ENCODE results near the gene VSIG10L2.

Gene VSIG10L2

DNA sequence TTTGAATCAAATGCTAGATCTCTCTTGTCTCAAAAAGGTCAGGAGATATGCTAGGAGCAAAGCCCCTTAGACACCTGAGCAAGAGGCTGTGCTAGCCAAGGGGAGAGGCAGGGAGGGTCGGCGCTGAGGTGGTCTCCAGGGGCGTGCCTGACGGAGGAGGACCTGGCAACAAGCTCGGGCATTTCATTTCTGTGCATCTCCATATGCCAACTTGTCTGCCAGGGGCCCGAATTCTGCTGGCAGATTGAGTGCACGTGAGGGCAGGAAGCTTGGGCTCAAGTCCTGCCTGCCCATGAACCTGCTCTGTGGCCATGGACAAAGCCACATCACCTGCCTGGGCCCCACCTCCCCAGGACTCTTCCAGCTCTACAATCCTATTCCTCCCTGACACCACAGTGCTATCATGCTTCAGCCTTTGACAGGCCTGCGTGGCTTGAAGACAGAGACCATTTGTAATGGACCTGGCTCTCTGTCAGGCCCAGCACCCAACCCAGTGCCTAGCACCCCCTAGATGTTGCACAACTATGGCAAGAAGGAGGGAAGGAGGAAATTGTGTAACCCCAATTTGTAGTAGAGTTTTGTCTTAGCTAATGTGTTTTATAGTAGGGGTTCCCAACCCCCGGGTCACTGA, 16.3 kb upstream of the VSIG10L2 start:
- DNase-seq (ENCODE audit: low read depth): no peak
- H3K4me3 ChIP-seq (ENCODE audit: control insufficient read depth, low read depth, low read length): no peak overlapping the region
- TF ChIP-seq, protein P1, sequence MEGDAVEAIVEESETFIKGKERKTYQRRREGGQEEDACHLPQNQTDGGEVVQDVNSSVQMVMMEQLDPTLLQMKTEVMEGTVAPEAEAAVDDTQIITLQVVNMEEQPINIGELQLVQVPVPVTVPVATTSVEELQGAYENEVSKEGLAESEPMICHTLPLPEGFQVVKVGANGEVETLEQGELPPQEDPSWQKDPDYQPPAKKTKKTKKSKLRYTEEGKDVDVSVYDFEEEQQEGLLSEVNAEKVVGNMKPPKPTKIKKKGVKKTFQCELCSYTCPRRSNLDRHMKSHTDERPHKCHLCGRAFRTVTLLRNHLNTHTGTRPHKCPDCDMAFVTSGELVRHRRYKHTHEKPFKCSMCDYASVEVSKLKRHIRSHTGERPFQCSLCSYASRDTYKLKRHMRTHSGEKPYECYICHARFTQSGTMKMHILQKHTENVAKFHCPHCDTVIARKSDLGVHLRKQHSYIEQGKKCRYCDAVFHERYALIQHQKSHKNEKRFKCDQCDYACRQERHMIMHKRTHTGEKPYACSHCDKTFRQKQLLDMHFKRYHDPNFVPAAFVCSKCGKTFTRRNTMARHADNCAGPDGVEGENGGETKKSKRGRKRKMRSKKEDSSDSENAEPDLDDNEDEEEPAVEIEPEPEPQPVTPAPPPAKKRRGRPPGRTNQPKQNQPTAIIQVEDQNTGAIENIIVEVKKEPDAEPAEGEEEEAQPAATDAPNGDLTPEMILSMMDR (IDR thresholded peaks at IDR 0.05; ENCODE audit: control insufficient read depth, insufficient read depth, low read depth, low read length, missing control alignments): no peak

DNA sequence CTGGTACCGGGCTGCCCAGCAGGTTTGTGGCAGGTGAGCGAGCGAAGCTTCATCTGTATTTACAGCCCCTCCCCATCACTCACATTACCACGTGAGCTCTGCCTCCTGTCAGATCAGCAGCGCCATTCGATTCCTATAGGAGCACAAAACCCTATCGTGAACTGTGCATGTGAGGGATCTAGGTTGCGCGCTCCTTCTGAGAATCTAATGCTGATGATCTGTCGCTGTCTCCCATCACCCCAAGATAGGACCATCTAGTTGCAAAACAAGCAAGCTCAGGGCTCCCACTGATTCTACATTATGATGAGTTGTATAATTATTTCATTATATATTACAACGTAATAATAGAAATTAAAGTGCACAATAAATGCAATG, 15.8 kb upstream of the VSIG10L2 start:
- H3K4me3 ChIP-seq (ENCODE audit: control insufficient read depth, low read depth, low read length): no peak overlapping the region
- DNase-seq (ENCODE audit: low read depth): no peak
- TF ChIP-seq, protein P1 (IDR thresholded peaks at IDR 0.05; ENCODE audit: control insufficient read depth, insufficient read depth, low read depth, low read length, missing control alignments): no peak

DNA sequence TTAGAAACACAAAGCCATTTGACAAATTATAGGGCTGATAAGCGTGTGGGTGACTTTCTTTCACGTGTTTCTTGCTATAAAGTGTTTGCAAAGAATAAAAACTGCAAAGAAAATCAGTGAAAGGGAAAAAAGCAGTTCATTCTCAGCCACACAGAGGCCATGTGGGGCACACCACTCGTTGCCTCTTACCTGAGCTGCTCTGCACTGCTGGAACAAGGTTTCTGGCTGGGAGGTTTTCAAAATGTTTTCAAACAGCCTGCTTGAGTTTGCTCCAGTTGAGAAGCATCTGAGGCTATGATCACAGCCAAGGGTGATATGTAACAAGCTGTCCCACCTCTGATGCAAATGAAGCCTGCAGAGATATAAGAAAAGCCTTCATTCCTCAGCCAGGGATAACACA, 14.7 kb upstream of the VSIG10L2 start:
- H3K4me3 ChIP-seq (ENCODE audit: control insufficient read depth, low read depth, low read length): no peak overlapping the region
- DNase-seq (ENCODE audit: low read depth): no peak
- TF ChIP-seq, protein P1 (IDR thresholded peaks at IDR 0.05; ENCODE audit: control insufficient read depth, insufficient read depth, low read depth, low read length, missing control alignments): no peak

DNA sequence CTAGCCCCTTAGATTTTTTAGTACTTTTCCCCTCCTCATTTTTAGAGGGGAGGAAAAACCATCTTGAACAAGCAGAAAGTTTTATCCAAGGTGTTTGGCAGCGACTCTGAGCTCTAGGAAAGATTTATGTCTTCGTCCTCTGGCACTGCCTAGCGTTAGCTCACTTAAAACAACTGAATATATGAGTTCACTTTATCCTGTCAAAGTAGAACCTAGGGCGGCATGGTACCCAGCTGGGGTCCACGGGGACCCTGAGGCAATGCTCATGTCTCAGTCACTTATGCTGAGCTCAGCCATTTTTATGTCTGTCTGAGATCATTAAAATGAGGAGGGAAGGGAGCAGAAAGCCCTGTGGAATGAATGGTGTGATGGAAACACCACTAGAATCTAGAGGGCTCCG, 14.2 kb upstream of the VSIG10L2 start:
- DNase-seq (ENCODE audit: low read depth): no peak
- H3K4me3 ChIP-seq (ENCODE audit: control insufficient read depth, low read depth, low read length): no peak overlapping the region
- TF ChIP-seq, protein P1 (IDR thresholded peaks at IDR 0.05; ENCODE audit: control insufficient read depth, insufficient read depth, low read depth, low read length, missing control alignments): no peak

DNA sequence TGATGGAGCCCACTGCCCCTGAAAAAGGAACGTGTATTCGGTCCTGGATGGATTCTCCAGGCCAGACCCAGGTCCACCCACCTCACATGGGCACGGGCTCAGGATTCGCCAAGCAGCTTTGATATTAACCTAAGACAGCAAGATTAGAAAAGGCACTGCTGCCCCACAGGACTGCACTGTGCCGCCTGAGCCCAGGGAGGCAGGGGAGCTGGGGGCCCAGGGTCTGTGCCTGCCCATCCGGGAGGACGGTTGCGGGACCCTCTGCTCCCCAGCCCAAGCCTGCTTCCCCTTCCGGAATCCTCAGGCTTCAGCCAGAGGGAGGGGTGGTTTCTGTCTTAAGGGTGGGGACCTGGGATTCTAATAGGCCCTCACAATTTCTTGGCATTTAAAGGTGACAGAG, 13.5 kb upstream of the VSIG10L2 start:
- TF ChIP-seq, protein P1 (IDR thresholded peaks at IDR 0.05; ENCODE audit: control insufficient read depth, insufficient read depth, low read depth, low read length, missing control alignments): no peak
- no peak overlapping the region for H3K4me3 ChIP-seq (ENCODE audit: control insufficient read depth, low read depth, low read length)
- no peak for DNase-seq (ENCODE audit: low read depth)

DNA sequence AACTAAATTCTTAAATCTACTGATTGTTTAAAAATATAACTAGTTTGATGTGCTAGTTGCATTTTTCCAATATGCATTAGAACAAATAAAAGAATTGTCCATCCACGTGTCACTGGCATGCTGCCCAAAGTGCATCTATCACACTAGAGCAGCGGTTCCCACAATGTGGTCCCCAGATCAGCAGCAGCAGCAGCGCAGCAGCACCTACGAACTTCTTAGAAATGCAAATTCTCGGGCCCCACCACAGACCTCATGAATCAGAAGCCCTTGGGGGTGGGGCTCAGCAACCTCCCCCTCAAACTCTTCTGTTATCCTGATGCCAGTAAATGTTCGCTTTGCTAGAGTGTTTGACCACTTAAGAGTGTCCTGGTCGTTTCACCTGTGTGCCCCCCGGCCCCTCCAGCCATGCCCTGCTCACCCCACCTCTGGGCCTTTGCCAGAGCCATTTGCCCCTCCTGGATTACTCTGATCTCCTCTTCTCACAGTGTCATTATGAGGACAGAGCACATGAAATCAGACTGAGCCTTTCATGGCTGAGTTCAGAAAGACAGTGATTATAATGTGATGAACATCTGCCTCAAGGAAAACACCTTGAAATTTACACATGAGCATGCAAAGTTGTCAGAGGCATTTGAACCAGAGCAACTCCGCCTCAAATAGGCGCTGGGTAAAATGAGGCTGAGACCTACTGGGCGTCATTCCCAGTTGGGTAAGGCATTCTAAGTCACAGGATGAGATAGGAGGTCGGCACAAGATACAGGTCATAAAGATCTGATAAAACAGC, 12.6 kb upstream of the VSIG10L2 start:
- DNase-seq (ENCODE audit: low read depth): no peak
- H3K4me3 ChIP-seq (ENCODE audit: control insufficient read depth, low read depth, low read length): no peak overlapping the region
- TF ChIP-seq, protein P1 (IDR thresholded peaks at IDR 0.05; ENCODE audit: control insufficient read depth, insufficient read depth, low read depth, low read length, missing control alignments): no peak

All from AG09309 (cell line).